ENCODE data around the gene DDX54.

Gene DDX54

GRCh38 chr12:113133666-113134065 lies 51.6 kb downstream of the DDX54 start:
- TF ChIP-seq, protein P1, sequence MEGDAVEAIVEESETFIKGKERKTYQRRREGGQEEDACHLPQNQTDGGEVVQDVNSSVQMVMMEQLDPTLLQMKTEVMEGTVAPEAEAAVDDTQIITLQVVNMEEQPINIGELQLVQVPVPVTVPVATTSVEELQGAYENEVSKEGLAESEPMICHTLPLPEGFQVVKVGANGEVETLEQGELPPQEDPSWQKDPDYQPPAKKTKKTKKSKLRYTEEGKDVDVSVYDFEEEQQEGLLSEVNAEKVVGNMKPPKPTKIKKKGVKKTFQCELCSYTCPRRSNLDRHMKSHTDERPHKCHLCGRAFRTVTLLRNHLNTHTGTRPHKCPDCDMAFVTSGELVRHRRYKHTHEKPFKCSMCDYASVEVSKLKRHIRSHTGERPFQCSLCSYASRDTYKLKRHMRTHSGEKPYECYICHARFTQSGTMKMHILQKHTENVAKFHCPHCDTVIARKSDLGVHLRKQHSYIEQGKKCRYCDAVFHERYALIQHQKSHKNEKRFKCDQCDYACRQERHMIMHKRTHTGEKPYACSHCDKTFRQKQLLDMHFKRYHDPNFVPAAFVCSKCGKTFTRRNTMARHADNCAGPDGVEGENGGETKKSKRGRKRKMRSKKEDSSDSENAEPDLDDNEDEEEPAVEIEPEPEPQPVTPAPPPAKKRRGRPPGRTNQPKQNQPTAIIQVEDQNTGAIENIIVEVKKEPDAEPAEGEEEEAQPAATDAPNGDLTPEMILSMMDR (IDR thresholded peaks at IDR 0.05; ENCODE audit: low read depth, low read length): no peak
- no peak overlapping the region for H3K4me3 ChIP-seq (ENCODE audit: low read depth, low read length)

GRCh38 chr12:113133036-113133435 lies 52.2 kb downstream of the DDX54 start:
- H3K4me3 ChIP-seq (ENCODE audit: low read depth, low read length): no peak overlapping the region
- TF ChIP-seq, protein P1 (IDR thresholded peaks at IDR 0.05; ENCODE audit: low read depth, low read length): no peak

GRCh38 chr12:113131556-113131955 lies 53.7 kb downstream of the DDX54 start:
- H3K4me3 ChIP-seq (ENCODE audit: low read depth, low read length): no peak overlapping the region
- TF ChIP-seq, protein P1 (IDR thresholded peaks at IDR 0.05; ENCODE audit: low read depth, low read length): no peak

- TF ChIP-seq, protein P1 (IDR thresholded peaks at IDR 0.05; ENCODE audit: low read depth, low read length): no peak
- no peak overlapping the region for H3K4me3 ChIP-seq (ENCODE audit: low read depth, low read length)
Measured at GRCh38 chr12:113130457-113131135, 54.7 kb downstream of the DDX54 start.

DNA sequence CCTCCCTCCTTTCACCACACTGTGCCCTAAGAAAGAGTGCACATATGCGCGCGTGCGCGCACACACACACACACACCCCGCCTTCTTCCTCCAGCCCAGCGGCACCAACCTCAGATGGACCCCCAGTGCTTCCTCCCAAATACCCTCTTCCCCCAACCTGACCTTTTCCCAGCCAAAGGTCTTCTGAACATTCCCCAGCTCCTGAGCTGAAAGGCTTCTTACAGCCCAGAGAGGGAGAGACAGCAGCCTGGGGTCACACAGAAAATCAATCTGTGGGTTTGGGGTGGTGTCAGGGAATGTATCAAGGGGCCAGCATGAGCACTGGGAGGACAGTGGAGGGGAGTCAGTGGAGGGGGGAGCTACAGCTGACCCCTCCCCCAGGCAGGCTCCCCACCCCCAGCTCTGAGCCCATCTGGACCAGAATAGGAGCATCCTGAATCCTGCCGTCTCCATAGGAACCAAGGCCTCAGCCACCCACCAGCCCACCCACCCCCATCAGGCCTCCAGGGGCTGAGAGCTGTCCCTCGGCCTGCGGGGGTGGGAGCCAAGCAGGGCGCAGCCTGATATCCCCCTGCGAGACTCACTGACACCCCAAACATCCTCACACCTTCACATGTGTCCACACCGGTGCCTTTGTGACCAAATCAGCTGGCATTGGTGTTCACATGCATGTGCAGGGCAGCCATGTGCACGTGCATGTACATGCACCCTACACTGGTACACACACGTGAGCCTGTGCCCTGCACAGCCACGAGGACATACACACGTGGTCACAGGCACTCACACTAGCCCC lies 55.4 kb downstream of the DDX54 start:
- TF ChIP-seq, protein P1 (IDR thresholded peaks at IDR 0.05; ENCODE audit: low read depth, low read length): no peak
- no peak overlapping the region for H3K4me3 ChIP-seq (ENCODE audit: low read depth, low read length)

GRCh38 chr12:113128802-113129663 lies 56.2 kb downstream of the DDX54 start:
- H3K4me3 ChIP-seq (ENCODE audit: low read depth, low read length): no peak overlapping the region
- TF ChIP-seq, protein P1 (IDR thresholded peaks at IDR 0.05; ENCODE audit: low read depth, low read length): no peak
